GM19467 (cell line): Measurements from ENCODE around the gene CYFIP2.
A peak's percentile ranks its signal among the peaks of the same experiment; 100 is the strongest.

Source experiments
- ATAC-seq: cut with Tn5 transposase; IDR thresholded peaks from one replicate; pipeline ENCODE4 v1.9.1; 2021; ENCODE audit warnings: mild to moderate bottlenecking, moderate library complexity; ENCODE audit not compliant: unreplicated experiment

CYFIP2 gene

GRCh38 chr5:157285310-157286035, 19.6 kb downstream of the CYFIP2 start:
- no peak for ATAC-seq

GRCh38 chr5:157286761-157287211, 20.9 kb downstream of the CYFIP2 start:
- ATAC-seq, result no peak

DNA sequence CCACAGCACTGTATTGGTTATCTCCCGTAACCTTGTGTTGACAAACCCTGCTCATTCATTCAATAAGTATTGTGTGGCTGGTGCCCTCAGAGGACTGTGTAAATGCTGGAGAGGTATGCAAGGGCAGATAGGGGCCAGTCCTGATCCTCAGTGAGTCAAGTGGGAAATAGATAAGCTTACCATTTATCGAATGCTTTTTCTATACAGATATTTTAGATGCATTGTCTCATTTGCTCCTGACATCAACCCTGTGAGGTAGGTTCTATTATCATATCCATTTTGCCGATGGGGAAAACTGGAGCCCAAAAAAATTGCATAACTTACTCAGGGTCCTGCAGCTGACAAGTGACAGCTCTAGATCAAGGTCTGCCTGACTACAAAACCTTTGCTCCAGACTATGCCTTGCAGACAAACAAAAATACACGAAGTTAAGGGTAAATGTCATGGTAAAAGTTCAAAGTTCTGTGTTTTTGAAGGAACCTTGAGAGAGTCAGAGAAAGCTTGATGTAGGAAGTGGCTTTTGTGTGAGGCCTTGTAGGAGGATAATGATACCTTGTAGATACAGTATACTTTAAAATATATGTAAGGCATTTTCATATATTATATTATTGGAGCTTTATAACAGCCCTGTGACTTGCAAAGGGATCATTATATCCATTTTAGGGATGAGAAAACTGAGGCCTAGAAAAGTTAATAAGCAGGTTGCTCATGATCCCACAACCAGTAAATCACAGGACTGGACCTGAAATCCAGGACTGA, 22.7 kb downstream of the CYFIP2 start:
- no peak for ATAC-seq

GRCh38 chr5:157289164-157289819, 23.4 kb downstream of the CYFIP2 start:
- ATAC-seq, result no peak

DNA sequence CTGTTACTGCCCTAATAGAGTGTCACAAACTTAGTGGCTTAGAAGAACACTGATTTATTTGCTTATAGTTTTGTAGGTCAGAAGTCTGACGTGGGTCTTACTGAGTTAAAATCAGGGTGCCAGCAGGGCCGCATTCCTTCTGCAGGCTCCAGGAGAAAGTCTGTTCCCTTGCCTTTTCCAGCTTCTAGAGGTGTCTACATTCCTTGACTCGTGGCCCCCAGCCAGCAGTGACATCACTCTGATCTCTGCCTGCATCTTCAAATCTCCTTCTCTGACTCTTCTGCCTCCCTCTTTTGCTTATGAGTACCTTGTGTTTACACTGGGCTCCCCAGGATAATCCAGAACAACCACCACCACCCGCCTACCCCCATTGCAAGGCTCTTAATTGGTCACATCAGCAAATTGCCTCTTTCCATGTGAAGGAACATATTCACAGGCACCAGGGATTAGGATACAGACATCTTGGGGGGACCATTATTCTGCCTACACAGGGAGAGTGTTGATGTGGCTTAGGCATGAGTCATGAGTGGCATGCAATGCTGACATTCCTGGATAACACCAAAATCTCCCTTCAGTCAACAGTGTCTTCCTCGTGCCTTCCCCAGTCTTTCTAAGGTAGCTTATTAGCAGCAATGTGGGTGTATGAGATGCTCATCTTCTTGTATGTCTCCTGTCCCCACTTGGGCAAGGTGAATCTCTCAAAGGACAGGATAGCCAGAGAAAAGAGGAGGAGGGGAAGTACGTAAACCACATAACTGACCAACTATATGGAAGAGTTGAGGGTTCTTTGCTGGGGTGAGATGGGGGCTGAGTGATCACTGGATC, 24.4 kb downstream of the CYFIP2 start:
- ATAC-seq, result no peak

GRCh38 chr5:157290981-157291711, 25.2 kb downstream of the CYFIP2 start:
- peak; percentile 93 for ATAC-seq

GRCh38 chr5:157292599-157292998, 26.7 kb downstream of the CYFIP2 start:
- ATAC-seq, result no peak

DNA sequence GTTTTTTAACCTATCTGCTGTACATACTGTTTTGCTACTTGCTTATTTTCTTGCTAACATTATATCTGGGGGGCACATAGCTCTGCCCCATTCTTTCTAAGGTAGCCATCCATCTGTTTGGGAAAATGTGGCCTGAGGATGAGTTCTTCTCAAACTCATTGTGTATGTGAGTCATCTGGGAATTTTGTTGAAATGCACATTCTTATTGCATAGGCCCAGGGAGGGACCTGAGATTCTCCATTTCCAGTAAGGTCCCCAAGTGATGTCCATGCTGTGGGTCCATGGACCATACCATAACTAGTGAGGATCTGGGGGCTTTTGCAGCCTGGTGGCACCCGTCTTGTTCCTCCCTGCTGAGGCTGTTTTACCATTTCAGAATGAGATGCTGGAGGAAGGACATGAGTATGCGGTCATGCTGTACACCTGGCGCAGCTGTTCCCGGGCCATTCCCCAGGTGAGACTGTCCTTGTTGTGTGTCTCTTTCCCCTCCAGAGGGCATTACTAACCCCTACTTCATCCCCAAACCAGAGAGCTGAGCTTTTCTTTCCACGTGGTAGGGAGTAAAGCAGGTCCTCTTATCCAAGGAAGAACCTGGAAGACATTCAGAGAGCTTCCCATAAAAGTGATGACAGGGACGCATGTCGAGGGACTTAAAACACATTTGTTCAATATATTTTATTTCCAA, 28.6 kb downstream of the CYFIP2 start:
- ATAC-seq, result no peak

DNA sequence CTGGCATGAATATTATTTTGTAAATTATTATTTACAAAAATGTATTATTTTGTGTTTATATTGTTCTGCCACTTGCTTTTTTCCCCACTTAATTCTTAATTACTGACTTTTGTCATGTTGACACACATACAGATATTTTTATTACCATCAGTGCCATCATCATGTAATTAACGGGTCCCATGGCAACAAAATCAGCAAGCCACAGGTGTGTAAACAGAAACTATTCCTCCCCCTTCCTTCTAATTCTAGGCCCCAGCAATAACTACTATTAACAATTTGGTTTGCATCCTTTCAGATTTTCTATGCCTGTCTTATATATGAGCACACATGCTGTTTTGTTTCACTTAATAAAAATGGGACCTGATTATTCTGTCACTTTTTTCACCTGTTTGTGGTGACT, 29.3 kb downstream of the CYFIP2 start:
- ATAC-seq, result no peak

GRCh38 chr5:157300564-157300963, 34.6 kb downstream of the CYFIP2 start:
- ATAC-seq, result no peak

DNA sequence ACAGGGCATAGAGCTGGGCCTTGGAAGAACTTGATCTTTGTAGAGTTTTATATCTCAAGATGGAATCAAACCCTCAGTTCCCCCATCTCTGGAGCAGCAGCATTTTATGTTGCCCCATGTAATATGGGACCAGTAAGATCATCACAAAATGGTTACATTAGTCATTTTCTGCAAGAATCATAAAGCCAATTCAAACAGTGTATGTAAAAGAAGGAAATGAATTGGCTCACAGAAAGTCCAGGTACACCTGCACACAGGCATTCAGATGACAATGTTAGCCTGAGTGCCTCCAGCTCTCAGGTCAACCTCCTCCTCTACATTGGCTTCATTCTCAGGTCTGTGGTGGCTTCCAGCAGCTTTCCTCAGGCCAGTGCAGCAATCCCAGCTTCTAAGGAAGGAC, 35.1 kb downstream of the CYFIP2 start:
- ATAC-seq, result no peak

DNA sequence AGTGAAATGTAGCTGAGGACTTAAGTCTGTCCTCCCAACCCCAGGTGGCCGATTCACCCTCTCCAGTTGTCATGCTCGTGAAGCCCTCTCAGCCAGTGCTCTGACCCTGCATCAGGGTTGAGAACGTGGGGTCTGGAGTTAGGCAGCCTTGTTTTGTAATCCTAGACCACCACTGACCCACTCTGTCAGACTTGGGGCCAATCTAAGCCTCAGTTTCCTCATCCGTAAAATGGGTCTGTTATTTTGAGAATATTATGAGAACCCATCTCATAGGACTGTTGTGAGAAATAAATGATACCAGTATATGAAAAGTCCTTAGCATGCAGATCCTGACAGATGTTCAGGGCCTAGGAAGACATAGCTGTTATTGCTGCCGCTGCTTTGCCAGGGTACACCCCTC, 37.1 kb downstream of the CYFIP2 start:
- ATAC-seq, result no peak

DNA sequence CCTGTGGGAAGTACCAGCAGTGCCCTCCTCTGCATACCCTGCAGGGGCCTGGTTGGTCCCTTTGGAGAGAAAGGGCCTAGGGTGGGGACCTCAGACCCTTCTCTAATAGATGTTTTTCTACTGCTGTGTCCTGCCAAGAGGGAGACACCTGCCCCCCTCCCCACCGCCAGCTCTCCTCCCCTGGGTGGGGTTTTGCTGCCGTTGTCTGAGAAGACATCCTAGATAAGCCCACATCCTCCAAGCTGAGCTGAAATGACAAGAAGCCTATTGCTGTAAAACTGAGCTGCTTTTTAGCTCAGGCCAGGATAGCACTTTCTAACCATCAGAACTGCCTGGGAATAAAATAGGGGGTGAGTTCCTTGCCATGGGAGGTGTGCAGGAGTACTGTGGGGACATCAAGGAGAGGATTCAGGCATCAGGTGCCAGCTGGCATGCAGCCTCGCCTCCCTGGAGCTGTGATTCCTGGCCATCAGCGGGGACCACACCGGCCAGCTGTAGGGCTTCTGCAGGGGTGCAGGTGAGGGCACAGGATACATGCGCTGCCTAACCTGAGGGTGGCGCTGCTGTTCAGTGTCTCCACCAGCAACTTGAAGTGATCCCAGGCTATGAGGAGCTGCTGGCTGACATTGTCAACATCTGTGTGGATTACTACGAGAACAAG, 37.9 kb downstream of the CYFIP2 start:
- no peak for ATAC-seq

- no peak for ATAC-seq
These were observed 40.2 kb downstream of the CYFIP2 start for GRCh38 chr5:157306081-157306480.

DNA sequence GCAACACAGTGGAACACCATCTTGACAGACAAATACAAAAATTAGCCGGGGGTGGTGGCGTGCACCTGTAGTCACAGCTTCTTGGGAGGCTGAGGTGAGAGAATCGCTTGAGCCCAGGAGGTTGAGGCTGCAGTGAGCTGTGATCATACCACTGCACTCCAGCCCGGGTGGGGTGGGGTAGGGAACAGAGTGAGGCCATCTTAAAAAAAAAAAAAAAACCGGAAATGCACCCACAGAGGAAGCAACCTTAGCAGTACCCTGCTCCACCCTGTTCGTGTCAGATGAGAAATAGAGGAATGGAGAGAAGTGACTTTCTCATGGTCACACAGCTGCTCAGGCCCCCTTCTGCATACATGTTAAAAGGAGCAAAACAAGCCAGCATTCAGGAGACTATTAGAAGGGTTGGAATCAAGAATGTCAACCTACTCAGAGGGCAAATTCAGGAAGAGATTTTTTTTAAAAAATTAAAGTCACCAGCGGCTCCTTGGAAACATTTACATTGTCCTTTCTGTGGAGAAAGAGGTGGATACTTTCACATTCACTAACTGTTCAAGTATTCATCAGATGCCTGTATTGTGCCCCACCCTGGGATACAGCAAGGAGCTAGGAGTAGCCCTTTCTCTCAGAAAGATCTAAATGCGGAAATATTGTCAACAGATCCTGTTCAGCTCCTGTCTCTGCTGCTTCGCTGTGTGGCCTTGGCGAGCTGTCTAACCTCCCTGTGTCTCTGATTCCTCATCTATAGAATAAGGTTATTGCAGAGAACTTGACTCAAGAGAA, 41.0 kb downstream of the CYFIP2 start:
- ATAC-seq, result no peak

DNA sequence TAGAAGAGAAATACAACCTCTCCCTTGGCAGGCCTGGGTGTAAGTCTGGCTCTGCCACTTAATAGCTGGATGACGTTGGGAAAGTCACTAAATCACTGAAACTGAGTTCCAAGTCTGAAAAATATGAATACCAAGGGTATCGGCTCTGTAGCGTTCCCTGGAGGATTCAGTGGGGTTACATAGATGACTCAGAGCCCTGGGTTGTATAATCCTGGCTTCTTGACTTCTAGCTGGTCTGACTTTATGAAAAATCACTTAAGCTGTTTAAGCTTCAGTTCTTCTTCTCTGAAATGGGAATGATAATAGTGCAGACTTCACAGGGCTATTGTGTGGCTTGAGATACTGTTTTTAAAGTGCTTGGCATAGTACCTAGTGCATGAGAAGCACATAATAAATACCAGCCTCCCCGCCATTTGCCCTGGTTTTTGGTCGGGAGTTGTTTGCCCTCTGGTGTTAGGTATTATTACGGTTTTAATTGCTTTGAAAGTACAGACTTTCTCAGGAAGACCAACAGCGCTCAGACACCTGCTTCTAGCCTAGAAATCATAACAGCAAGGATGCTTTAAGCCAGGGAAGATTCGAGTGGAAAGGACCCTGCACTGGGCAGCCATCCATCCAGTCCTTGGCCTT, 43.0 kb downstream of the CYFIP2 start:
- ATAC-seq, result no peak

DNA sequence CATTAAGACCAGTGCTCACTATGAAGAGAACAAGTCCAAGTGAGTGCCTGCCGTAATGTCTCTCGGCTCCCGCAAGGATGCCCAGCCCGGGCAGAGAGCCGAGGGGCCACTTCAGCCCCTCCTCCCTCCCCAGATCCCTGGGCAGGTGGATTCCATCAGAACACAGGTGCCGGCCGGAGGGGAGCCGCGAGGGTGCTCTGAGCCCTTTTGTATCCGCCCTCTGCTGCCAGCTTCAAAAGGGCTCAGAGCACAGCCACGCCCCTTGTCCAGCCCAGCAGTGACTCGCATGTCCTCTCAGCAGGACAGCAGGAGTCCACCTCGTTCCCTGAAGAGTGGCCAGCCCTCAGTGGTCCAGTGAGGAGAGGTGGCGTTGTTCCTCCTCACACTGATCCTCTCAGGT, 43.9 kb downstream of the CYFIP2 start:
- no peak for ATAC-seq

DNA sequence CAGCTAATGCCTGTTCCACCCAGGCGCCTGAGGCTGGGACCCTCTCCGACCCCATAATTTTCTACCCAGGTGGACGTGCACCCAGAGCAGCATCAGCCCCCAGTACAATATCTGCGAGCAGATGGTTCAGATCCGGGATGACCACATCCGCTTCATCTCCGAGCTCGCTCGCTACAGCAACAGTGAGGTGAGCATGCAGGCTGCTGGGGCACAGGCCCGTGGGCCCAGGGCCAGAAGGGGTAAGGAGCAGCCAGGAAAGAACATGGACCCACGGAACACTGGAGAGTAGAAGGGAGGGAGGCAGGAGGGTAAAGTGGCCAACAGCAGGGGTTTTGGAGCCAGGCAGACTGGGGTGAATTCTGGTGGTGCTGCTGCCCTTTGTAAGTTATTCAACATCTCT, 45.7 kb downstream of the CYFIP2 start:
- no peak for ATAC-seq
